ENCODE results near the gene RTCB. TPM values are rescaled to one million over a fixed set of nuclear protein-coding genes. Genes with fewer than 3 reads are reported as not detected.

Gene RTCB
- total RNA-seq, 2 experiments from 2014 or later: 53.0 to 57.2 TPM

GRCh38 chr22:32411402-32411801, 645 bp downstream of the RTCB start:
- Mint-ChIP-seq H3K9me3 (no peaks in the 10 kb centered on the region), H3K36me3 (peaks cover 24% of the 10 kb centered on the region), H3K27ac (peak overlapping the region; percentile 93), H3K4me3 (peak overlapping the region; percentile 95), H3K27me3 (peaks cover 3% of the 10 kb centered on the region), H3K4me1 (peaks cover 44% of the 10 kb centered on the region)
- DNase-seq: no peak
- POLR2A ChIA-PET: interaction anchor here (3.3 kb wide), 1 partner anchor 64 kb away, joined by 30 read pairs; the partner anchor contains the start of gene FBXO7
- peak; percentile 10 for ATAC-seq (ENCODE audit: low read depth)

DNA sequence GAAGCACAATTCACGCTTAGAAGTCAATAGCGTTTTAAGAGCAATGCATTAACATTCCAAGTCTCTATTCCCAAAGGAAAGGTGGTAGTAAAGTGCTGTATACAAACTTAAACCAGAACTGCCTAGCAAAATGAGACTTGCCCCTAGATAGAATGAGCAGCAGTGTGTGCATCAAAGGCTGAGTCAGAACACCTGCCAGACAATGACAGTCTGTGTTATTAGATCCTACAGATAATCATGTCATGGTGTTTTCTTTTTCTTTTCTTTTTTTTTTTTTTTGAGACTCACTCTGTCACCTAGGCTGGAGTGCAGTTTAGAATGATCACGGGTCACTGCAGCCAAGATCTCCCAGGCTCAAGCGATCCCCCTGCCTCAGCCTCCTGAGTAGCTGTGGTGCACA, 1.6 kb downstream of the RTCB start:
- Mint-ChIP-seq H3K36me3 (peaks cover 28% of the 10 kb centered on the region), H3K27ac (peak overlapping the region; percentile 65), H3K4me3 (peak overlapping the region; percentile 95), H3K4me1 (peaks cover 45% of the 10 kb centered on the region), H3K27me3 (peaks cover 3% of the 10 kb centered on the region), H3K9me3 (no peaks in the 10 kb centered on the region)
- POLR2A ChIA-PET: interaction anchor here (3.3 kb wide), 1 partner anchor 65 kb away, joined by 30 read pairs; the partner anchor contains the start of gene FBXO7
- DNase-seq: no peak
- ATAC-seq (ENCODE audit: low read depth): no peak

- Mint-ChIP-seq H3K4me3 (peak overlapping the region; percentile 47), H3K27ac (peak overlapping the region; percentile 31), H3K27me3 (no peaks in the 10 kb centered on the region), H3K36me3 (peaks cover 28% of the 10 kb centered on the region), H3K9me3 (no peaks in the 10 kb centered on the region), H3K4me1 (peaks cover 45% of the 10 kb centered on the region)
- no peak for ATAC-seq (ENCODE audit: low read depth)
- no peak for DNase-seq
- POLR2A ChIA-PET: interaction anchor here (3.3 kb wide), 1 partner anchor 65 kb away, joined by 30 read pairs; the partner anchor contains the start of gene FBXO7
Observed at GRCh38 chr22:32409977-32410376, 2.1 kb downstream of the RTCB start.

GRCh38 chr22:32407936-32408335, 4.1 kb downstream of the RTCB start:
- peaks cover 42% of the 10 kb centered on the region for H3K4me1 Mint-ChIP-seq
- DNase-seq (no peak), ATAC-seq (ENCODE audit: low read depth) (no peak)
- peaks cover 33% of the 10 kb centered on the region for H3K36me3 Mint-ChIP-seq
- POLR2A ChIA-PET: no interaction called here
- H3K27ac Mint-ChIP-seq: no peak overlapping the region
- no peaks in the 10 kb centered on the region for H3K9me3 Mint-ChIP-seq
- no peaks in the 10 kb centered on the region for H3K27me3 Mint-ChIP-seq
- no peak overlapping the region for H3K4me3 Mint-ChIP-seq

- POLR2A ChIA-PET: no interaction called here
- peaks cover 36% of the 10 kb centered on the region for H3K4me1 Mint-ChIP-seq
Observed at GRCh38 chr22:32407312-32407711, 4.7 kb downstream of the RTCB start.

GRCh38 chr22:32404021-32404420, 8.0 kb downstream of the RTCB start:
- POLR2A ChIA-PET: no interaction called here
- H3K27ac Mint-ChIP-seq: no peak overlapping the region
- no peaks in the 10 kb centered on the region for H3K27me3 Mint-ChIP-seq
- no peaks in the 10 kb centered on the region for H3K9me3 Mint-ChIP-seq
- peaks cover 19% of the 10 kb centered on the region for H3K4me1 Mint-ChIP-seq
- ATAC-seq (ENCODE audit: low read depth) (no peak), DNase-seq (no peak)
- no peak overlapping the region for H3K4me3 Mint-ChIP-seq
- peaks cover 32% of the 10 kb centered on the region for H3K36me3 Mint-ChIP-seq

More at GRCh38 chr22:32407312-32407711, 4.7 kb downstream of the RTCB start:
- DNase-seq (no peak), ATAC-seq (ENCODE audit: low read depth) (no peak)
- Mint-ChIP-seq H3K27me3 (no peaks in the 10 kb centered on the region), H3K36me3 (peaks cover 33% of the 10 kb centered on the region), H3K27ac (peak overlapping the region; percentile 84), H3K9me3 (no peaks in the 10 kb centered on the region), H3K4me3 (peak overlapping the region; percentile 12)

DNA sequence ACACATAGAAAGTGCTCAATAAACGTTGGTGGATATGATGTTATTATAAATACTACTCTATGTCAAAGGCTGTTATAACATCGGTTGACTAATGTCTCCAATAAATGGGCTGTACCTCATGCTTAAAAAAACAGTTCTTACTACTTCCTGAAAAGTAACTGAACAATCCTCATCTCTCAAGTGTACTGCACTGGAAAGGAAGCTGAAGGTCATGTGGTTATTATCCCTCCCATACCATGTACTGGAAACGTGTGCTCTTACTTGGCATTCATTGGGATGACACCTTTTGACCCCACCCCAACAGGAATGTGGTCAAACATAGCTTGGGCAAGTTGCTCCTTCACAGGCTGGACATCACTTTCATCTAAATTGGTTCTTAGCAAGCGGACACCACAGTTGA, 10.6 kb downstream of the RTCB start:
- H3K27ac Mint-ChIP-seq: no peak overlapping the region
- no peak overlapping the region for H3K4me3 Mint-ChIP-seq
- H3K9me3 Mint-ChIP-seq: no peaks in the 10 kb centered on the region
- peaks cover 16% of the 10 kb centered on the region for H3K36me3 Mint-ChIP-seq
- H3K4me1 Mint-ChIP-seq: peaks cover 3% of the 10 kb centered on the region
- H3K27me3 Mint-ChIP-seq: no peaks in the 10 kb centered on the region
- ATAC-seq (ENCODE audit: low read depth) (no peak), DNase-seq (no peak)
- POLR2A ChIA-PET: interaction anchor here (0.5 kb wide), 1 partner anchor 1977 kb away, joined by 3 read pairs; no protein-coding TSS in a partner anchor

GRCh38 chr22:32396746-32397145, 15.3 kb downstream of the RTCB start:
- ATAC-seq (ENCODE audit: low read depth): no peak
- no peak for DNase-seq
- Mint-ChIP-seq H3K4me3 (no peak overlapping the region), H3K4me1 (peaks cover 6% of the 10 kb centered on the region), H3K9me3 (no peaks in the 10 kb centered on the region), H3K27me3 (no peaks in the 10 kb centered on the region), H3K27ac (no peak overlapping the region), H3K36me3 (peaks cover 22% of the 10 kb centered on the region)
- POLR2A ChIA-PET: no interaction called here

DNA sequence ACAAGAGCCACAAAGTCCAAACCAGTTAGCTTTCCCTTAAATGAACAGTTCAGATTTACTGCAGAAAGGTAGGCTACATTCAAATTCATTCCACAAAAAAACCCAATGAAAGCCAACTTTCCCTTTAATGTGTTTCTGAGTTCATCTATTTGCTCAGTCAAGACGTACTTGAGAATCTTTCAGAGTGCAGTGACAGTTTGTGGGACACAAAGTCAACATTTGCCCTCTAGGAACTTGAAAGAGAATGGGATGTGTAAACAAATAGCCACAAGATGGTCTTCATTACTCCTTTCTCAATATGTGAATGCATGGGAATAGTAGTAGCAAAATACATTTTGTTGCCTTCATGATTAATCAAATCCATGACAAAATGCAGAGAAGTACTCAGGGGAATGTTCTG, 15.8 kb downstream of the RTCB start:
- peaks cover 6% of the 10 kb centered on the region for H3K4me1 Mint-ChIP-seq
- H3K27ac Mint-ChIP-seq: no peak overlapping the region
- POLR2A ChIA-PET: no interaction called here
- H3K36me3 Mint-ChIP-seq: peaks cover 23% of the 10 kb centered on the region
- no peak for DNase-seq
- H3K27me3 Mint-ChIP-seq: no peaks in the 10 kb centered on the region
- ATAC-seq (ENCODE audit: low read depth): no peak
- no peak overlapping the region for H3K4me3 Mint-ChIP-seq
- no peaks in the 10 kb centered on the region for H3K9me3 Mint-ChIP-seq

- no peak overlapping the region for H3K27ac Mint-ChIP-seq
- ATAC-seq (ENCODE audit: low read depth) (no peak), DNase-seq (no peak)
- POLR2A ChIA-PET: no interaction called here
- H3K9me3 Mint-ChIP-seq: no peaks in the 10 kb centered on the region
- H3K4me3 Mint-ChIP-seq: no peak overlapping the region
- H3K36me3 Mint-ChIP-seq: peaks cover 25% of the 10 kb centered on the region
- peaks cover 6% of the 10 kb centered on the region for H3K4me1 Mint-ChIP-seq
- H3K27me3 Mint-ChIP-seq: no peaks in the 10 kb centered on the region
Observed at GRCh38 chr22:32395107-32395506, 16.9 kb downstream of the RTCB start.

GRCh38 chr22:32389685-32390084, 22.4 kb downstream of the RTCB start:
- ATAC-seq (ENCODE audit: low read depth): no peak
- H3K4me3 Mint-ChIP-seq: no peak overlapping the region
- DNase-seq: no peak
- peaks cover 33% of the 10 kb centered on the region for H3K36me3 Mint-ChIP-seq
- H3K9me3 Mint-ChIP-seq: no peaks in the 10 kb centered on the region
- no peaks in the 10 kb centered on the region for H3K4me1 Mint-ChIP-seq
- no peak overlapping the region for H3K27ac Mint-ChIP-seq
- POLR2A ChIA-PET: interaction anchor here (1.2 kb wide), 1 partner anchor 9 kb away, joined by 3 read pairs; no protein-coding TSS in a partner anchor
- no peaks in the 10 kb centered on the region for H3K27me3 Mint-ChIP-seq

- no peaks in the 10 kb centered on the region for H3K4me1 Mint-ChIP-seq
- H3K36me3 Mint-ChIP-seq: peaks cover 19% of the 10 kb centered on the region
- DNase-seq: no peak
- H3K4me3 Mint-ChIP-seq: no peak overlapping the region
- POLR2A ChIA-PET: no interaction called here
- no peaks in the 10 kb centered on the region for H3K9me3 Mint-ChIP-seq
- no peak for ATAC-seq (ENCODE audit: low read depth)
- no peak overlapping the region for H3K27ac Mint-ChIP-seq
- H3K27me3 Mint-ChIP-seq: no peaks in the 10 kb centered on the region
Observed at GRCh38 chr22:32385681-32386080, 26.4 kb downstream of the RTCB start.

GRCh38 chr22:32380991-32381390, 31.1 kb downstream of the RTCB start:
- POLR2A ChIA-PET: no interaction called here
- no peaks in the 10 kb centered on the region for H3K27me3 Mint-ChIP-seq

GRCh38 chr22:32378707-32379272, 33.3 kb downstream of the RTCB start:
- ATAC-seq (ENCODE audit: low read depth) (no peak), DNase-seq (no peak)
- Mint-ChIP-seq H3K27ac (no peak overlapping the region), H3K27me3 (peaks cover 3% of the 10 kb centered on the region), H3K4me3 (no peak overlapping the region), H3K4me1 (no peaks in the 10 kb centered on the region), H3K36me3 (no peaks in the 10 kb centered on the region), H3K9me3 (no peaks in the 10 kb centered on the region)
- POLR2A ChIA-PET: no interaction called here

More at GRCh38 chr22:32380991-32381390, 31.1 kb downstream of the RTCB start:
- Mint-ChIP-seq H3K9me3 (no peaks in the 10 kb centered on the region), H3K27ac (no peak overlapping the region), H3K36me3 (peaks cover 2% of the 10 kb centered on the region), H3K4me1 (no peaks in the 10 kb centered on the region), H3K4me3 (no peak overlapping the region)
- DNase-seq (no peak), ATAC-seq (ENCODE audit: low read depth) (no peak)

Measured in activated naive CD8-positive, alpha-beta T cell treated with anti-CD3 and anti-CD28 coated beads, Interleukin-2, amount 10 ng/mL, durations not matched to agents 7 days and 5 days (primary cell).